Mesendoderm (in vitro differentiated cells): Measurements from ENCODE around the gene AKAP13.
A peak's percentile ranks its signal among the peaks of the same experiment; 100 is the strongest.

Experiments used
- DNase-seq: peaks from one replicate; pipeline ENCODE4 v3.0.0; 2013
- H2AK5ac ChIP-seq: 2 replicates; pipeline ENCODE4 v1.6.1; 2013; ENCODE audit warnings: low read length, inconsistent platforms
- H2BK120ac ChIP-seq: 2 replicates; pipeline ENCODE4 v1.6.1; 2013; ENCODE audit warnings: low read depth, mild to moderate bottlenecking, low read length, moderate library complexity, mixed read lengths
- H2BK15ac ChIP-seq: replicated peaks from 2 replicates; pipeline ENCODE4 v1.6.1; 2013; ENCODE audit warnings: low read depth, mild to moderate bottlenecking, moderate library complexity
- H2BK5ac ChIP-seq: 2 replicates; pipeline ENCODE4 v1.6.1; 2013; ENCODE audit warnings: low read length, inconsistent platforms
- H3K18ac ChIP-seq: 2 replicates; pipeline ENCODE4 v1.6.1; 2013; ENCODE audit warnings: mild to moderate bottlenecking, low read length, mixed read lengths
- H3K23ac ChIP-seq: one replicate; pipeline ENCODE4 v1.6.1; 2013; ENCODE audit warnings: low read length
- H3K27ac ChIP-seq: 2 replicates; pipeline ENCODE4 v1.5.1; 2013; ENCODE audit warnings: low read depth, mild to moderate bottlenecking, inconsistent platforms, low read length, moderate library complexity
- H3K27me3 ChIP-seq: 2 replicates; pipeline ENCODE4 v1.6.1; 2013; ENCODE audit warnings: low read length, control low read depth, mild to moderate bottlenecking, inconsistent platforms; ENCODE audit not compliant: insufficient read depth, poor library complexity
- H3K36me3 ChIP-seq: 2 replicates; pipeline ENCODE4 v1.6.1; 2013; ENCODE audit warnings: low read length, inconsistent platforms; ENCODE audit not compliant: control insufficient read depth, insufficient read depth
- H3K4ac ChIP-seq: one replicate; pipeline ENCODE4 v1.6.1; 2013; ENCODE audit warnings: low read depth, mild to moderate bottlenecking, low read length, moderate library complexity
- H3K4me1 ChIP-seq: 2 replicates; pipeline ENCODE4 v1.6.1; 2013; ENCODE audit warnings: low read depth, low read length, inconsistent platforms; ENCODE audit not compliant: control insufficient read depth
- H3K4me2 ChIP-seq: 2 replicates; pipeline ENCODE4 v1.6.1; 2013; ENCODE audit warnings: low read length
- H3K4me3 ChIP-seq: 2 replicates; pipeline ENCODE4 v1.5.1; 2013; ENCODE audit warnings: mild to moderate bottlenecking, low read length
- H3K56ac ChIP-seq: one replicate; pipeline ENCODE4 v1.6.1; 2013; ENCODE audit warnings: low read length
- H3K79me1 ChIP-seq: 2 replicates; pipeline ENCODE4 v1.6.1; 2013; ENCODE audit warnings: low read length, inconsistent platforms
- H3K79me2 ChIP-seq: 2 replicates; pipeline ENCODE4 v1.6.1; 2013; ENCODE audit warnings: mild to moderate bottlenecking, low read length; ENCODE audit not compliant: control insufficient read depth, insufficient read depth
- H3K9ac ChIP-seq: 2 replicates; pipeline ENCODE4 v1.6.1; 2013; ENCODE audit warnings: low read length, inconsistent platforms
- H4K5ac ChIP-seq: one replicate; pipeline ENCODE4 v1.6.1; 2013; ENCODE audit warnings: low read length
- H4K8ac ChIP-seq: one replicate; pipeline ENCODE4 v1.6.1; 2013; ENCODE audit warnings: low read depth, mild to moderate bottlenecking, control low read depth, low read length, moderate library complexity
- WGBS: extraction: QIAGEN DNeasy Blood & Tissue Kit; methylation state at CpG from one replicate; pipeline ENCODE4 v1.1.7; 2013; ENCODE audit warnings: low lambda C conversion rate, missing lambda C conversion rate; ENCODE audit not compliant: insufficient coverage; ENCODE audit errors: extremely low coverage; 5-methylcytosine and 5-hydroxymethylcytosine counted together

The AKAP13 gene

DNA sequence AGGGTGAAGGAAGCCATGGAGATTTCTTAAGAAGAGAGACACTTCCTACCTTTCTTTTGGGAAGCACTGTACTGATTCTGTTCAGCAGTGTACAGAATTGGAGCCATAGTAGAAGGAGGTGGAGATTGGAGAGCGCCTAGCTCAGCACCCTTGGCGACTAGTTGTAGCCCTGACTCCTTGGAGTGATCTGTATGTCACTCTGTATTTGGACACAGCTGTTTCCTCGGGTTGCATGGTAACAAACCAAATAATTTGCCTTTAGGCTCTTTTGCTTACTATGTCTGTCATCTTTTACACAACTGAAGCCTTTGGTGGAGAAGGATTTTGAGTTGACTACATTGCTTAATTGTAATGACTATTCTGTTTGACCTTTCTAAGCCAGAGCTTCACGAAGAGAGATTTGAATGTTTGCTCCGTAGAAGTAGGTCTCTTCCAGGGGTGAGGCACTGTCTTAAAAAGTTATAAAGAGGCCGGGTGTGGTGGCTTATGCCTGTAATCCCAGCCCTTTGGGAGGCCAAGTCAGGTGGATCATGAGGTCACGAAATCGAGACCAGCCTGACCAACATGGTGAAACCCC is 77.1 kb downstream of the AKAP13 start:
- no peak overlapping the region for H4K8ac ChIP-seq
- peaks cover 21% of the 10 kb centered on the region for H3K79me1 ChIP-seq
- H3K4me3 ChIP-seq = no peak overlapping the region
- no CpG with 5 or more reads among the region's 8 CpGs for WGBS
- H3K36me3 ChIP-seq = no peaks in the 10 kb centered on the region
- H4K5ac ChIP-seq = no peak overlapping the region
- H3K56ac ChIP-seq = no peak overlapping the region
- no peaks in the 10 kb centered on the region for H3K27me3 ChIP-seq
- peaks cover 50% of the 10 kb centered on the region for H3K79me2 ChIP-seq
- no peak overlapping the region for H3K23ac ChIP-seq
- peak overlapping the region; percentile 18 for H3K18ac ChIP-seq
- no peak overlapping the region for H2BK120ac ChIP-seq
- H3K4me2 ChIP-seq = no peak overlapping the region
- DNase-seq = no peak
- H2AK5ac ChIP-seq = no peak overlapping the region
- peaks cover 5% of the 10 kb centered on the region for H3K4me1 ChIP-seq
- no peak overlapping the region for H2BK5ac ChIP-seq
- no peak overlapping the region for H3K27ac ChIP-seq
- H3K9ac ChIP-seq = no peak overlapping the region
- H2BK15ac ChIP-seq = no peak overlapping the region
- no peak overlapping the region for H3K4ac ChIP-seq

DNA sequence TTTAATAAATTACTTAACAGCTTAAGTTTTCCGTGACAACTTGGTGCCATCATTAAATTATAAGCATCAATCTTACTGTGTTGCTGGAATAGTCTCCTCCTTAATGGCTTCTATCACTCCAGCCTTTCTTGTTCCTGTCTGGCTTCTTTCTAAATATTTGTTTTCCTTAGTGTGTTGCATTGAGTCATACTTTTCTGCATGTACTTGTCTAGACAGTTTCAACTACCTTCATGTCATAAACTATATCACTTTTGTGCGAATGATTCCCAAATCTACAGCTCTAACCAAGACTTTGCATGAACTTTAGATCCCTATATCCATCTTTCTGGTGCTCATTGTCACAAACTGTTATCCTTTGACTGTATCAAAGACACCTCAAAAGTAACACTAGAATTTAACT is 78.4 kb downstream of the AKAP13 start:
- H3K36me3 ChIP-seq = no peaks in the 10 kb centered on the region
- no CpG with 5 or more reads among the region's 2 CpGs for WGBS

DNA sequence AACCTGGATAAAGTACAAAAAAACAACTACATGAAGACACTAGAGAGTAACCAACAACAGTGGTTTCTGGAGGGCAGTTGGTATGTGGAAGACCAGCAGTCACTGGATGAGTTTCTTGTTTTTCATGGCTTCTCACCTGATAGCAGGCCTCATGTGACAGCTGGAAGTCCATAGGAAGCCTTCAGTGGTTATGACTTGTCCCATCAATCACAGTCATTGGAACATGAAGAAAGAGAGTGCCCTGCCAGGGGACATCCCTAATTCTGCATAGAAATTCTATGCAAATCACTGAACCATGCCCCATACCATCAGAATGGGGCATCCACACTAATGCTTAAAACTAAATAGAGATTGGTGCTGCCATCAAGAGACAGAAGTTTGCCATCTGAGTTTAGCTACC is 81.6 kb downstream of the AKAP13 start:
- DNase-seq = no peak

More for the DNA sequence above, 78.4 kb downstream of the AKAP13 start:
- H3K4ac ChIP-seq = no peak overlapping the region
- H2BK5ac ChIP-seq = no peak overlapping the region
- no peaks in the 10 kb centered on the region for H3K27me3 ChIP-seq
- no peak overlapping the region for H2BK15ac ChIP-seq
- H3K4me2 ChIP-seq = no peak overlapping the region
- H3K4me1 ChIP-seq = peaks cover 5% of the 10 kb centered on the region
- H3K9ac ChIP-seq = no peak overlapping the region
- DNase-seq = no peak
- no peak overlapping the region for H3K27ac ChIP-seq
- H2BK120ac ChIP-seq = no peak overlapping the region
- H3K23ac ChIP-seq = no peak overlapping the region
- H3K4me3 ChIP-seq = no peak overlapping the region
- no peak overlapping the region for H3K56ac ChIP-seq
- H4K8ac ChIP-seq = no peak overlapping the region
- H3K18ac ChIP-seq = no peak overlapping the region
- peaks cover 42% of the 10 kb centered on the region for H3K79me2 ChIP-seq
- H2AK5ac ChIP-seq = no peak overlapping the region
- no peak overlapping the region for H4K5ac ChIP-seq
- H3K79me1 ChIP-seq = peaks cover 15% of the 10 kb centered on the region

DNA sequence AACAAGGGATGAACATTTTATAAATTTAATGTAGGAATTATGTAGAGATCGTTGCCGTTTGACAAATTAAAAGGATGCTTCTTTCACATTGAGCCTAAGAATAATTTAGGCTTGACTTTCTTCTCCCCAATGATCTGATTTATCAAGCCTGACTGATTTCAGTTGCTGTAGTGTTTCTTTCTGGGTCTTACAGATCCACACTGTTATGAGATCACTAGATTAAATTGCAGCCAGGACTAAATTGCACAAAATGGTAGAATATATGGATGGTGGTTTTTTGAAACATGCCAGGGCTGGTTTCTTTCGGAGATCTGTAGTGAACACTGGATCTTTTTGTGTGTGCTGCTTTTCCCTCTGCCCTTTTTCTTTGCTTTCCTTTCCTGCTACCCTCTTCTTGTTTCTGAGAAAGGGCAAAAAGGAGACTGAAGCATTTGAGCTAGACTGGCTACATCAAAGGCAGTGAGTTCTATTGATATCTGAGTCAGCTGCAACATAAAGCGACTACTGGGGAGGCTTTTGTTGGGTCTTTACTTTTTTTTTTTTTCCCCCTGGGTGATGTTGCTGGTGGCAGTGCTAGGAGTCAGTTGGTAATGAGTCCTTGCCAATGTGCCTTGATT is 83.0 kb downstream of the AKAP13 start:
- no peak for DNase-seq
- Histone ChIP-seq H2BK5ac (no peak overlapping the region), H3K79me1 (peaks cover 16% of the 10 kb centered on the region), H2AK5ac (no peak overlapping the region), H3K4me2 (no peak overlapping the region), H3K79me2 (peaks cover 40% of the 10 kb centered on the region), H3K27me3 (no peaks in the 10 kb centered on the region), H4K8ac (no peak overlapping the region), H3K27ac (no peak overlapping the region), H3K36me3 (no peaks in the 10 kb centered on the region), H3K4ac (no peak overlapping the region), H3K4me3 (no peak overlapping the region), H2BK120ac (no peak overlapping the region), H3K56ac (peak overlapping the region; percentile 30), H2BK15ac (no peak overlapping the region), H3K4me1 (no peaks in the 10 kb centered on the region), H3K18ac (peak overlapping the region; percentile 80), H4K5ac (no peak overlapping the region), H3K23ac (no peak overlapping the region), H3K9ac (no peak overlapping the region)
- WGBS = no CpG with 5 or more reads among the region's 4 CpGs

More for the DNA sequence above, 81.6 kb downstream of the AKAP13 start:
- H2BK5ac ChIP-seq = no peak overlapping the region
- no peak overlapping the region for H2BK120ac ChIP-seq
- no peak overlapping the region for H3K4me3 ChIP-seq
- no peaks in the 10 kb centered on the region for H3K4me1 ChIP-seq
- H2BK15ac ChIP-seq = no peak overlapping the region
- no peak overlapping the region for H3K18ac ChIP-seq
- H3K23ac ChIP-seq = no peak overlapping the region
- no peak overlapping the region for H3K27ac ChIP-seq
- no peaks in the 10 kb centered on the region for H3K27me3 ChIP-seq
- peaks cover 11% of the 10 kb centered on the region for H3K79me1 ChIP-seq
- no peak overlapping the region for H3K4ac ChIP-seq
- no peak overlapping the region for H3K9ac ChIP-seq
- no peak overlapping the region for H3K4me2 ChIP-seq
- H3K79me2 ChIP-seq = peaks cover 35% of the 10 kb centered on the region
- no peak overlapping the region for H2AK5ac ChIP-seq
- no peak overlapping the region for H4K5ac ChIP-seq
- no peaks in the 10 kb centered on the region for H3K36me3 ChIP-seq
- no peak overlapping the region for H4K8ac ChIP-seq
- no peak overlapping the region for H3K56ac ChIP-seq

DNA sequence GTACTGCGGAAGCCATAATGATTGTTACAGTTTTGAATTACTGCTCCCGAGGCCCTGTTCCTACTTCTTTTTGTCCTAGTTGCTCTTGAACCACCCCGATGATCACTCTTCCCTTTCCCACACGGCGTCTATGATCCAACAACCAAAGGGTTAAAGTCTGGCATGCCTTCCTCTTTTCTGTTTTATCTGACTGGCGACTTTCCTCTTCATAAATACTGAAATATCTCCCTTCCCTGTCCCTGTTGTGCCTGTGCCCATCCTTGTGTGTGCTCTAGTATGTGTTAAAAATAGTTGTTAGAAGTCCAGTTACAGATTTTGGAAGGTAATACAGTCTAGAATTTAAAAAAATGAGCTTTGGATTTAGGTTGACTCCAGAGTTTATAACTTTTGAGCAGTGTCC is 83.6 kb downstream of the AKAP13 start:
- no peak overlapping the region for H4K5ac ChIP-seq
- H4K8ac ChIP-seq = no peak overlapping the region
- no peak overlapping the region for H2BK15ac ChIP-seq
- H3K27ac ChIP-seq = no peak overlapping the region
- peak overlapping the region; percentile 30 for H3K56ac ChIP-seq
- peaks cover 40% of the 10 kb centered on the region for H3K79me2 ChIP-seq
- no peak overlapping the region for H2BK5ac ChIP-seq
- H3K9ac ChIP-seq = no peak overlapping the region
- no peaks in the 10 kb centered on the region for H3K27me3 ChIP-seq
- H3K4ac ChIP-seq = no peak overlapping the region
- no peak overlapping the region for H3K4me3 ChIP-seq
- no peak overlapping the region for H2AK5ac ChIP-seq
- no CpG with 5 or more reads among the region's 6 CpGs for WGBS
- H3K4me2 ChIP-seq = no peak overlapping the region
- no peaks in the 10 kb centered on the region for H3K4me1 ChIP-seq
- H3K23ac ChIP-seq = no peak overlapping the region
- H3K79me1 ChIP-seq = peaks cover 16% of the 10 kb centered on the region
- peak overlapping the region; percentile 28 for H3K18ac ChIP-seq
- no peak overlapping the region for H2BK120ac ChIP-seq
- no peak for DNase-seq
- no peaks in the 10 kb centered on the region for H3K36me3 ChIP-seq

DNA sequence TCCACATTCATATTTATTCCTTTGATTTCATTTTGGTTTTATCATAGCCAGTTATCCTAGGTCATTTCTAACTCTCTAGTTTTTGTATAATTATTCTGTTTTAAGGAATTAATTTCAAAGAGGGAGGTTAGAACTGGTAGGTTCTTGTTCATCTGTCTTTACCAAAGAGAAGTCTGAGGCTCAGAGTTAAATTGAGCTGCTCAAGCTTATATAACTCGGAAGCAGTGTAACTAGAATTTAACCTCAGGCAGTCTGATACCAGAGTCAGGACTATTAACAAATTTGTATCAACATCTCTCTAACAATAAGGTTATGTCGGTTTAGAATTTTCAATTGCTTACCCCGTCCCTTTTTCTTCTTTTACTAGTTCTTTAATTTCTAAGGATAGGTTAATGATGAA is 84.1 kb downstream of the AKAP13 start:
- H3K27ac ChIP-seq = no peak overlapping the region

More for the DNA sequence above, 84.1 kb downstream of the AKAP13 start:
- H4K8ac ChIP-seq = no peak overlapping the region
- no peak overlapping the region for H3K23ac ChIP-seq
- no peak overlapping the region for H3K4me2 ChIP-seq
- WGBS = no CpG with 5 or more reads among the region's 3 CpGs
- no peaks in the 10 kb centered on the region for H3K36me3 ChIP-seq
- no peak overlapping the region for H3K4me3 ChIP-seq
- no peak overlapping the region for H3K4ac ChIP-seq
- H3K79me1 ChIP-seq = peaks cover 18% of the 10 kb centered on the region
- H3K4me1 ChIP-seq = no peaks in the 10 kb centered on the region
- H2AK5ac ChIP-seq = no peak overlapping the region
- H2BK5ac ChIP-seq = no peak overlapping the region
- H3K56ac ChIP-seq = no peak overlapping the region
- no peak overlapping the region for H3K18ac ChIP-seq
- no peak for DNase-seq
- no peak overlapping the region for H2BK120ac ChIP-seq
- no peak overlapping the region for H4K5ac ChIP-seq
- H3K79me2 ChIP-seq = peaks cover 45% of the 10 kb centered on the region
- H2BK15ac ChIP-seq = no peak overlapping the region
- no peak overlapping the region for H3K9ac ChIP-seq
- H3K27me3 ChIP-seq = no peaks in the 10 kb centered on the region
